Measurements from ENCODE around the gene HMGB3. TPM values are rescaled to one million over a fixed set of nuclear protein-coding genes. Genes with fewer than 3 reads are reported as not detected.

HMGB3 gene
- total and polyA plus RNA-seq, 2 experiments from 2014 or later, result 22.2 to 55.1 TPM

GRCh38 chrX:150942942-150943594, 40.1 kb upstream of the HMGB3 start:
- no peak for DNase-seq (ENCODE audit: low spot score)
- Histone ChIP-seq H3K36me3 (replicated peaks; ENCODE audit: insufficient read depth, low read depth) (no peaks in the 10 kb centered on the region), H3K79me2 (no peaks in the 10 kb centered on the region), H3K9me3 (ENCODE audit: low read depth) (no peaks in the 10 kb centered on the region), H3K4me1 (ENCODE audit: insufficient read depth) (no peaks in the 10 kb centered on the region), H3K27ac (no peak overlapping the region), H2AFZ (no peak overlapping the region), H3K4me3 (no peak overlapping the region), H3K27me3 (no peaks in the 10 kb centered on the region), H3K4me2 (no peak overlapping the region), H3K9me2 (replicated peaks; ENCODE audit: insufficient read depth) (no peaks in the 10 kb centered on the region), H4K20me1 (ENCODE audit: insufficient read depth, poor library complexity, severe bottlenecking) (no peaks in the 10 kb centered on the region)
- 80% methylated on average over 9 of the region's 9 CpGs for WGBS (ENCODE audit: low lambda C conversion rate, missing lambda C conversion rate)
- TF ChIP-seq CTCF (IDR thresholded peaks at IDR 0.05; ENCODE audit: poor library complexity) (no peak), EZH2 (IDR thresholded peaks at IDR 0.05; ENCODE audit: borderline replicate concordance) (no peak), EZH2phosphoT487 (IDR thresholded peaks at IDR 0.05; ENCODE audit: low read depth, severe bottlenecking, unreplicated experiment) (no peak)

- H3K27me3 ChIP-seq, result no peaks in the 10 kb centered on the region
- H3K4me1 ChIP-seq (ENCODE audit: insufficient read depth), result no peaks in the 10 kb centered on the region
- 63% methylated on average over 3 of the region's 3 CpGs for whole genome bisulfite sequencing (ENCODE audit: low lambda C conversion rate, missing lambda C conversion rate)
- TF ChIP-seq EZH2phosphoT487 (IDR thresholded peaks at IDR 0.05; ENCODE audit: low read depth, severe bottlenecking, unreplicated experiment), result no peak
- no peak for TF ChIP-seq EZH2 (IDR thresholded peaks at IDR 0.05; ENCODE audit: borderline replicate concordance)
- TF ChIP-seq CTCF (IDR thresholded peaks at IDR 0.05; ENCODE audit: poor library complexity), result no peak
- no peaks in the 10 kb centered on the region for H3K9me3 ChIP-seq (ENCODE audit: low read depth)
- H3K27ac ChIP-seq, result no peak overlapping the region
- no peaks in the 10 kb centered on the region for H4K20me1 ChIP-seq (ENCODE audit: insufficient read depth, poor library complexity, severe bottlenecking)
- no peak overlapping the region for H2AFZ ChIP-seq
- no peaks in the 10 kb centered on the region for H3K79me2 ChIP-seq
- no peaks in the 10 kb centered on the region for H3K36me3 ChIP-seq (replicated peaks; ENCODE audit: insufficient read depth, low read depth)
- H3K4me3 ChIP-seq, result no peak overlapping the region
- no peaks in the 10 kb centered on the region for H3K9me2 ChIP-seq (replicated peaks; ENCODE audit: insufficient read depth)
- no peak overlapping the region for H3K4me2 ChIP-seq
- DNase-seq (ENCODE audit: low spot score), result no peak
Measured at GRCh38 chrX:150944233-150944632, 38.9 kb upstream of the HMGB3 start.

GRCh38 chrX:150954951-150955350, 28.2 kb upstream of the HMGB3 start:
- no peaks in the 10 kb centered on the region for H3K36me3 ChIP-seq (replicated peaks; ENCODE audit: insufficient read depth, low read depth)
- WGBS (ENCODE audit: low lambda C conversion rate, missing lambda C conversion rate), result 78% methylated on average over 3 of the region's 3 CpGs
- TF ChIP-seq EZH2 (IDR thresholded peaks at IDR 0.05; ENCODE audit: borderline replicate concordance), result no peak
- TF ChIP-seq EZH2phosphoT487 (IDR thresholded peaks at IDR 0.05; ENCODE audit: low read depth, severe bottlenecking, unreplicated experiment), result no peak

GRCh38 chrX:150955590-150955989, 27.5 kb upstream of the HMGB3 start:
- Histone ChIP-seq H4K20me1 (ENCODE audit: insufficient read depth, poor library complexity, severe bottlenecking) (no peaks in the 10 kb centered on the region), H3K27me3 (no peaks in the 10 kb centered on the region), H3K4me3 (no peak overlapping the region), H3K4me1 (ENCODE audit: insufficient read depth) (no peaks in the 10 kb centered on the region), H2AFZ (no peak overlapping the region), H3K9me2 (replicated peaks; ENCODE audit: insufficient read depth) (no peaks in the 10 kb centered on the region), H3K9me3 (ENCODE audit: low read depth) (no peaks in the 10 kb centered on the region), H3K27ac (no peak overlapping the region), H3K4me2 (no peak overlapping the region), H3K79me2 (no peaks in the 10 kb centered on the region), H3K36me3 (replicated peaks; ENCODE audit: insufficient read depth, low read depth) (no peaks in the 10 kb centered on the region)
- no peak for DNase-seq (ENCODE audit: low spot score)
- WGBS (ENCODE audit: low lambda C conversion rate, missing lambda C conversion rate), result 91% methylated on average over 2 of the region's 2 CpGs
- TF ChIP-seq CTCF (IDR thresholded peaks at IDR 0.05; ENCODE audit: poor library complexity) (no peak), EZH2 (IDR thresholded peaks at IDR 0.05; ENCODE audit: borderline replicate concordance) (no peak), EZH2phosphoT487 (IDR thresholded peaks at IDR 0.05; ENCODE audit: low read depth, severe bottlenecking, unreplicated experiment) (no peak)

More at GRCh38 chrX:150954951-150955350, 28.2 kb upstream of the HMGB3 start:
- no peak overlapping the region for H3K27ac ChIP-seq
- no peaks in the 10 kb centered on the region for H4K20me1 ChIP-seq (ENCODE audit: insufficient read depth, poor library complexity, severe bottlenecking)
- no peaks in the 10 kb centered on the region for H3K79me2 ChIP-seq
- H3K4me2 ChIP-seq, result no peak overlapping the region
- H3K4me3 ChIP-seq, result no peak overlapping the region
- H3K9me3 ChIP-seq (ENCODE audit: low read depth), result no peaks in the 10 kb centered on the region
- no peak for DNase-seq (ENCODE audit: low spot score)
- no peaks in the 10 kb centered on the region for H3K4me1 ChIP-seq (ENCODE audit: insufficient read depth)
- H2AFZ ChIP-seq, result no peak overlapping the region
- no peaks in the 10 kb centered on the region for H3K27me3 ChIP-seq
- H3K9me2 ChIP-seq (replicated peaks; ENCODE audit: insufficient read depth), result no peaks in the 10 kb centered on the region

All from hepatocyte (in vitro differentiated cells).